GM12874 (cell line): ENCODE measurements around the gene DNAAF6.

Experiments used
- CTCF ChIP-seq: IDR thresholded peaks from 2 replicates; pipeline ENCODE4 v1.5.1; 2011; ENCODE audit warnings: low read depth, mild to moderate bottlenecking, control low read depth, low read length, moderate library complexity; ENCODE audit not compliant: insufficient read depth

Gene DNAAF6

GRCh38 chrX:107205770-107206696, at the start of gene DNAAF6, which contains the start of gene NUP62CL:
DNAAF6 (plus strand) TSS chrX:107206611; CDS start chrX:107212876, 6,265 bp downstream.
NUP62CL (minus strand) TSS chrX:107206433; CDS start chrX:107175146, 31,287 bp downstream.
- TF ChIP-seq CTCF: no peak

GRCh38 chrX:107167163-107167921, 39.1 kb upstream of the DNAAF6 start:
- TF ChIP-seq CTCF: no peak

DNA sequence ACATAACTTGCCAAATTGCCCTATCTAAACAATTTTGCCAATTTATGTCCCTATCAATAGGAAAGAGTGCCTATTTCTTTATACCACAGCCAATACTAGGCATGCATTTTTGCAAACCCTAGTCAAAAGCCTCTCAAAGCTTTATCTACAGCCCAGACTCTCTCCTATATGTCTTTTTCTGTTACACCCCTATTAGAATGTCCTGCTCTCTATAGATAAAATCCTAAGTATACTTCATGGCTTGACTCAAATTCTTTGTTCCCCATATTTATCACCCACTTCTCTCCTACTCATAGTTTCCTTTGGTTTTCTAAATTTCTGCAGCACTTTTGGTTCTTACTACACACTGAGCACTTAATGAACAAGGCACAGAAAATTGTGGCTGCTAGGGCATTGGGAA, 38.2 kb upstream of the DNAAF6 start:
- no peak for TF ChIP-seq CTCF

DNA sequence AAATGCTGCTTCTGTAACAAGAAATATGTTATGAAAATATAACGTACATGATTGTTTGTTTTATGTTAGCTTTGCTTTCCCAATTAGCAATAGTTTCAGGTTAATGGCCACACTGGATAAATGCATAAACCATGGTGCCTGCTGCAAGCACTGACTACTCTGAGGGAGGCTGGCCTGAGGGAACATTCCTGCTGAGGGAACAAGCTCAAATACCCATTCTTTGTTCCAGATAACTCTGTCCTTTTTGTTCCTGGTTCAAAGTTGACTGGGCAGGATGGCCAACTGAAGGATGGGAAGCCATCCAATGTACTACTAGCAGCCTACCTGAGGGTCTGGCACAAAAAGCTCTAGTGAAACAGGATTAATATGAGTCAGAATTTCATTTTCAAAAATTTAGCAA, 37.7 kb upstream of the DNAAF6 start:
- TF ChIP-seq CTCF: no peak

GRCh38 chrX:107171369-107172102, 34.9 kb upstream of the DNAAF6 start:
- no peak for TF ChIP-seq CTCF

- no peak for TF ChIP-seq CTCF
Observed at GRCh38 chrX:107197319-107197718, 9.1 kb upstream of the DNAAF6 start.

DNA sequence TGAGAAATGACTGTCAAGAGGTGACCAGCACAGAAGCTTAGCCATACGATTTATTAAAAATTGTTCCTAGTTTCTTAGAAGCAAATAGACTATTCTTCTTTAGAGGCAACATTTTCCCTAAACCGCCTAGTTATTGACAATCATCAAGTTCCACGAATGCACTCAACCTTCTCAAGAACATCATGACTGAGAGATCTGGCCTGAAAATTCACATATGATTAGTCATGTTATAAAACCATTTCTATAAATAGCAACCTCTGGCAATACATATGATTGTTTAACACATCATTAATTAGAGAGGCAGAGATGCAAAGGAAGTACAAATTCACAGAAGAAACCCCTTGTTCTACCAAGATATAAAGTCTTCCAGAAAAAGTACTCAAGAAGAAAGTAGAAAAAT, 6.9 kb upstream of the DNAAF6 start:
- no peak for TF ChIP-seq CTCF
